Fibroblast of lung (primary cell): ENCODE data around the gene AFAP1. TPM values are rescaled to one million over a fixed set of nuclear protein-coding genes. Genes with fewer than 3 reads are reported as not detected.

Experiments used
- DNase-seq, 2 donors: peaks; one replicate each; pipeline versions ENCODE4 v3.0.0 to v3.0.0-alpha.2; 2010; ENCODE audit warnings: low read depth in 2 of 2
- H2AFZ ChIP-seq: 2 replicates; pipeline ENCODE4 v1.5.1; 2012; ENCODE audit warnings: low read length, control low read depth, inconsistent platforms
- H3K27ac ChIP-seq: 2 replicates; pipeline ENCODE4 v1.5.1; 2011; ENCODE audit warnings: low read length, control low read depth; ENCODE audit not compliant: insufficient read depth
- H3K27me3 ChIP-seq: 2 replicates; pipeline ENCODE4 v1.5.1; 2011; ENCODE audit warnings: mild to moderate bottlenecking, low read length; ENCODE audit not compliant: control insufficient read depth, insufficient read depth
- H3K36me3 ChIP-seq: 2 replicates; pipeline ENCODE4 v1.5.1; 2011; ENCODE audit warnings: low read length; ENCODE audit not compliant: control insufficient read depth, insufficient read depth
- H3K4me1 ChIP-seq: 2 replicates; pipeline ENCODE4 v1.5.1; 2011; ENCODE audit warnings: low read length; ENCODE audit not compliant: control insufficient read depth, insufficient read depth; ENCODE audit errors: extremely low read depth
- H3K4me2 ChIP-seq: 2 replicates; pipeline ENCODE4 v1.5.1; 2011; ENCODE audit warnings: low read length, control low read depth; ENCODE audit not compliant: insufficient read depth; ENCODE audit errors: extremely low read depth
- H3K4me3 ChIP-seq, 4 experiments: fragments of 200-600 bp in 1 of 4; sonication (generic) in 1 of 4; replicated peaks in 1 of 4; 2 replicates each; pipeline ENCODE4 v1.5.1; 2011 to 2016; ENCODE audit warnings: low read length in 4 of 4, low read depth in 3 of 4, mild to moderate bottlenecking in 3 of 4, control low read depth in 2 of 4, inconsistent platforms in 1 of 4, mixed read lengths in 1 of 4; ENCODE audit not compliant: insufficient read depth in 1 of 4; ENCODE audit errors: control extremely low read depth in 1 of 4
- H3K79me2 ChIP-seq: 2 replicates; pipeline ENCODE4 v1.5.1; 2012; ENCODE audit warnings: mild to moderate bottlenecking, low read length, inconsistent platforms; ENCODE audit not compliant: control insufficient read depth, insufficient read depth
- H3K9ac ChIP-seq: 2 replicates; pipeline ENCODE4 v1.5.1; 2011; ENCODE audit warnings: mild to moderate bottlenecking, low read length, control low read depth; ENCODE audit not compliant: insufficient read depth
- H3K9me3 ChIP-seq: 2 replicates; pipeline ENCODE4 v1.5.1; 2012; ENCODE audit warnings: low read depth, low read length; ENCODE audit not compliant: control insufficient read depth, insufficient read depth
- H4K20me1 ChIP-seq: 2 replicates; pipeline ENCODE4 v1.5.1; 2011; ENCODE audit warnings: low read length; ENCODE audit not compliant: control insufficient read depth, insufficient read depth; ENCODE audit errors: extremely low read depth
- EZH2 ChIP-seq: IDR thresholded peaks from 2 replicates; pipeline ENCODE4 v1.5.1; 2012; ENCODE audit warnings: low read length, control low read depth, mild to moderate bottlenecking; ENCODE audit errors: missing control alignments
- polyA plus RNA-seq, 2 donors: library from polyadenylated mRNA; depleted of rRNA in 1 of 2; stranded (reverse) in 1 of 2; unstranded in 1 of 2; fragments of >200 nt; gene quantifications; 2 replicates each; pipeline ENCODE4 v1.2.1, GENCODE V29; 2011 to 2012; ENCODE audit warnings: missing spikeins in 1 of 2
- total RNA-seq: library from RNA; depleted of rRNA; stranded (reverse); fragments of >200 nt; gene quantifications from 2 replicates; pipeline ENCODE4 v1.2.1, GENCODE V29; 2014
- TF ChIP-seq, protein P1 (sequence below), 2 donors: IDR thresholded peaks in 1 of 2; conservative IDR thresholded peaks in 1 of 2; 1 replicate in 1 of 2; 2 replicates in 1 of 2; pipeline ENCODE4 v1.5.1; 2011 to 2012; ENCODE audit warnings: low read length in 2 of 2, control low read depth in 1 of 2, inconsistent platforms in 1 of 2, low read depth in 1 of 2, mild to moderate bottlenecking in 1 of 2

AFAP1 gene
- total and polyA plus RNA-seq, 2 donors (not counting 1 experiment from before 2014, with no cell fraction given) = 21.8 to 30.1 TPM

DNA sequence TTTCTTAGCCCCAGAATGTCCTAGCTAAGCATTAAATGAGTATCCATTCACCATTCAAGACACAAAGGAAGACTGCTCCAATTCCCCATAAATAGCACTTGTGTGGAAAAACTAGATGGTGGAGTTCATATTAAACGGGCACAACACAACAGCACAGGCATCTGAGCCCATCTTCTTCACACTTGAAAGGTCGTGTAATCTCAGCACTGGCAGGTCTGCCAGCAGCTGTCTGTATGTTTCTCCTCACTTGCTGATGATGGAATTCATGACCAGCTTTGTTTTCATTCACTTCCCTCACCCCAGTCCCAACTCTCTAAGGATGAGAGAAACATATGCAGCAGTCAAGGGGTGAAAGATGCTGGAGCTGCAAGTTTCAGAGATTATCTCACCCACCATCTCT is 148.7 kb downstream of the AFAP1 start:
- H3K36me3 ChIP-seq = peaks cover 6% of the 10 kb centered on the region
- DNase-seq = no peak
- H3K9ac ChIP-seq = no peak overlapping the region
- H3K27ac ChIP-seq = no peak overlapping the region
- H4K20me1 ChIP-seq = no peaks in the 10 kb centered on the region
- no peaks in the 10 kb centered on the region for H3K27me3 ChIP-seq
- no peaks in the 10 kb centered on the region for H3K79me2 ChIP-seq
- no peaks in the 10 kb centered on the region for H3K4me1 ChIP-seq
- H3K4me2 ChIP-seq = no peak overlapping the region
- no peak overlapping the region for H2AFZ ChIP-seq
- H3K9me3 ChIP-seq = no peaks in the 10 kb centered on the region
- H3K4me3 ChIP-seq = no peak overlapping the region
- TF ChIP-seq, protein P1, sequence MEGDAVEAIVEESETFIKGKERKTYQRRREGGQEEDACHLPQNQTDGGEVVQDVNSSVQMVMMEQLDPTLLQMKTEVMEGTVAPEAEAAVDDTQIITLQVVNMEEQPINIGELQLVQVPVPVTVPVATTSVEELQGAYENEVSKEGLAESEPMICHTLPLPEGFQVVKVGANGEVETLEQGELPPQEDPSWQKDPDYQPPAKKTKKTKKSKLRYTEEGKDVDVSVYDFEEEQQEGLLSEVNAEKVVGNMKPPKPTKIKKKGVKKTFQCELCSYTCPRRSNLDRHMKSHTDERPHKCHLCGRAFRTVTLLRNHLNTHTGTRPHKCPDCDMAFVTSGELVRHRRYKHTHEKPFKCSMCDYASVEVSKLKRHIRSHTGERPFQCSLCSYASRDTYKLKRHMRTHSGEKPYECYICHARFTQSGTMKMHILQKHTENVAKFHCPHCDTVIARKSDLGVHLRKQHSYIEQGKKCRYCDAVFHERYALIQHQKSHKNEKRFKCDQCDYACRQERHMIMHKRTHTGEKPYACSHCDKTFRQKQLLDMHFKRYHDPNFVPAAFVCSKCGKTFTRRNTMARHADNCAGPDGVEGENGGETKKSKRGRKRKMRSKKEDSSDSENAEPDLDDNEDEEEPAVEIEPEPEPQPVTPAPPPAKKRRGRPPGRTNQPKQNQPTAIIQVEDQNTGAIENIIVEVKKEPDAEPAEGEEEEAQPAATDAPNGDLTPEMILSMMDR (conservative IDR thresholded peaks at IDR 0.05 in 1 of 2, IDR thresholded peaks at IDR 0.05 in 1 of 2; ENCODE audit: low read depth in 1 of 2, low read length in 2 of 2) = no peak
- no peak for TF ChIP-seq EZH2

DNA sequence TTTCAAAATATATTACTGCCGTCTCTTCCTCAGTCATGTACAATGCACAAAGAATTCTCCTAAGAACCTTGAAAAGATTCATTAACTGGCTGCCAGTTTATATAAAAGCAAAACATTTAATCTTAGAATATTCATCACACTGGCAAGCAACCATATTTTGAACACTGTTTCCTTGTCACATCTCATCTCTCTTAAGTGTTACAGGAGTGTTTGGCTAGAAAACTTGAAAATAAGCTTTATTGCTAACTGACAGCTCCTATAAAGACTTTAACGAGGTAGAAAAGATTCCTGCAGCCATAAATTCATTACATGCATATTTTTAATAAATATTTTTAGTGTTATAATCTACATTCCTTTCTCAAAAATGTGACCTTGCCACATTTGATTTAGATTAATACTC is 149.6 kb downstream of the AFAP1 start:
- H4K20me1 ChIP-seq = no peaks in the 10 kb centered on the region
- DNase-seq = no peak

DNA sequence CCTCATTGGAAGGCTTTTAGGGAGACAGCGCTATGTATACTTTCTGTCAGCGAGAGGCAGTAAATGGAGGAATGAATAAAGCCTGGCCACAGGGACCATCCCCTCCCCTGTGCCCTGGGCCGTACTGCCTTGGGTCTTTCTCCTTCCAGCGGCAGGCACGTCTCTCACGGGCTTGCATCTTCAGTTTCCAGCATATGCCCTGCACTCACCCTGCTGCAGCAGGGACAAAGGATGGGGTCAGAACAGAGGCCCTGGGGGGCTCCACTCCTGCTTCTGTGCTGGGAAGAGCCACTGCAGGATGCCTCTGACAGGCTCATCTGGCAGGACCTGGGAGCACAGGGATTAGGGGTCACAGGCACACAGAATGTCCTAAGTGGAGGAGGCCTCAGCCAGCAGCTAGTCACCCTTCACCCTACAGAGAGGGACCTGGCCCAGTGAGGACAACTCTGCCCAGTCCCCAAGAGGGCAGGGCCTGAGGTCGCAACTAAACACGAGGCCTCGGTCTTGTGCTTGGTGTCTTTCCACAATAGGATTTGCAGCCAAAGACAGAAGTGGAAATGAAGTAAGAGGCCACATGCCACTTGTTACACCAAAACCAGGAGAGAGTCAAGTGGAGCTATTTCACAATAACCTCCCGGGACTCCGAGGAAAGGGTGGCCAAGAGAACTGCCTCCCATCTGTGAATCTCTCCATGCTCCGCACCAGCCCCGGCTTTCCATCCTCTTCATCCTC is 150.8 kb downstream of the AFAP1 start:
- no peaks in the 10 kb centered on the region for H3K4me1 ChIP-seq
- H3K79me2 ChIP-seq = no peaks in the 10 kb centered on the region
- no peaks in the 10 kb centered on the region for H4K20me1 ChIP-seq
- no peak for TF ChIP-seq EZH2
- TF ChIP-seq, protein P1 (conservative IDR thresholded peaks at IDR 0.05 in 1 of 2, IDR thresholded peaks at IDR 0.05 in 1 of 2; ENCODE audit: low read depth in 1 of 2, low read length in 2 of 2) = no peak
- H2AFZ ChIP-seq = no peak overlapping the region
- no peaks in the 10 kb centered on the region for H3K27me3 ChIP-seq
- no peaks in the 10 kb centered on the region for H3K9me3 ChIP-seq
- DNase-seq = no peak
- H3K36me3 ChIP-seq = peaks cover 11% of the 10 kb centered on the region
- H3K4me2 ChIP-seq = no peak overlapping the region
- no peak overlapping the region for H3K27ac ChIP-seq
- no peak overlapping the region for H3K9ac ChIP-seq
- no peak overlapping the region for H3K4me3 ChIP-seq

More for the DNA sequence above, 149.6 kb downstream of the AFAP1 start:
- Histone ChIP-seq H3K27ac (no peak overlapping the region), H3K4me1 (no peaks in the 10 kb centered on the region), H2AFZ (no peak overlapping the region), H3K4me3 (no peak overlapping the region), H3K27me3 (no peaks in the 10 kb centered on the region), H3K9ac (no peak overlapping the region), H3K4me2 (no peak overlapping the region), H3K79me2 (no peaks in the 10 kb centered on the region), H3K36me3 (peaks cover 10% of the 10 kb centered on the region), H3K9me3 (no peaks in the 10 kb centered on the region)
- TF ChIP-seq EZH2 = no peak
- TF ChIP-seq, protein P1 (conservative IDR thresholded peaks at IDR 0.05 in 1 of 2, IDR thresholded peaks at IDR 0.05 in 1 of 2; ENCODE audit: low read depth in 1 of 2, low read length in 2 of 2) = no peak
